NCI-H1694 (cell line): ENCODE measurements around the gene TMEM100.
A peak's percentile ranks its signal among the peaks of the same experiment; 100 is the strongest.

Source experiments
- DNase-seq: peaks from one replicate; lab custom pipeline; 2025; lab: John Stamatoyannopoulos, UW

The TMEM100 gene

DNA sequence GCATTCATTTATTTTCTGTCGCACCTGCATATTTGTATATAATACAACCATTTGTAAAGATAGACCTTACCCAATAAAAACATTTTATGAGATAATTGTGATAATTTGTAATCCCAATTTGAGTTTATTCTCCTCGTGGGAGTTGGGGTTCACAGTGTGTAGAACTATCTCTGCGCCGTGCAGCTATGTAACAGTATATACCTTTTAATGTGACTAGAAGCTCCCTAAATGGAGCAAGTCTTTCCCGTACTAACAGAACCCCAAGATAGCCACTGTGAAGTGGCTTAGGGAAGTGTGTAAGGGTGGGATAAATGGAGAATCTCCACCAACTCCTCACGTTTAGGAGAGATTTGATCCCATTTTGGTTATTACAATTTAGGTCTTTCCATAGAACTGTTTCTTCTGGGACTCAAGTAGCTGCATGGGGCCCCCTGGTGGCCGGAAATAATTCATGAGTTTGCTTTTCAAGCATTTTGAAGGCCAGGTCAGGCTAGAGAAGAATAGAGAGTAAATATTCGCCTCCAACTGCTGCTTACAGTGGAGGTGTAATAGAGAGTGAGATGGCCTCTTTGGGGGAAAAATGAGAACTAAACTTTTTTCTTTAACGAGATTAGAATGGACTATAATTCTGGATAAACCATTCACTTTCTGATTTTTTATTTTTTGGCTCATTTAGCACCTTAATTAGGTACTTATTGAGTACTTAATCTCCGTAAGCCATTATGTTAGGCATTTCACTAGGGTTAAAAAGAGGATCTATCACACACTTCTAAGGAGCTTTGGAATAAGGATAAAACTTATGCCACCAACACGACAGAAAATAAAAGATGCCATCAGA, 4.5 kb downstream of the TMEM100 start:
- peak; percentile 82 for DNase-seq

DNA sequence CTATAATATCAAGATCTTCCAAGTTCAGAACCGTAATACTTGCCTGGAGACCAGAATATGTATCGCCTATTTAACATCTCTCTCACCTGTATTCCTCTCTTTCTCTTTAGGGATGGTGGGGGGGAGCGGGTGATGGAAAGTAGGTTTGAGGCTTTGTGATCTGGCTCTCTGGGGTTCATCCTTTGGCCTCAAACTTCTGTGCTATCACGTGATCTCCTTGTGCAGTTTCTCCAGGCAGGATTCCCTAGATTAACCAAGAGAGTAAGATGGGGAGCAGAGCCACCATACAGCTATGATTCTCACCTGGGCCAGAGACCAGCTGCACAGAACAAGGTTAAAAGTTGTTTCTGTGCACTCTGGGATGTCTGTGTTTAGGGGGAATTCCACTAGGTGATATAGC, 5.2 kb downstream of the TMEM100 start:
- no peak for DNase-seq

GRCh38 chr17:55710829-55711496, 11.7 kb downstream of the TMEM100 start:
- no peak for DNase-seq

DNA sequence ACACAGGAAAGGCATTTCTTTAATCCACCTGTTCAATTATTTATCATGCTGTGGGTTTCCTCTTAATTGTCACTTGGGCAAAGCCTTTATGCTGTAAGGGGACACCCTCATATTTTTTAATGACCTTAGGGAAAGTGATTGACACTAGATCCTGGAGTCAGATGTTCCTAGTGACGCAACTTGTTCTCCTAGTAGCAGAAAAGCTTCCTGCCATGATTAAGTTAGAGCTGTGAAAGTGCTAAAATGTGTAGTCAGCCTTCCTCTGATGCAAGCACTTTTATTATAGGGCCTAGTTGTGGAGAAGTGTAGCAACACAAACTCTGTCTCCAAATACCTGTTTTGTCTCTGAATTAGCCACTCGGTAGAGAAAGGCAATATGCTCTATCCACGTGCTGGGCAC, 12.3 kb downstream of the TMEM100 start:
- no peak for DNase-seq

GRCh38 chr17:55709984-55710383, 12.7 kb downstream of the TMEM100 start:
- no peak for DNase-seq

DNA sequence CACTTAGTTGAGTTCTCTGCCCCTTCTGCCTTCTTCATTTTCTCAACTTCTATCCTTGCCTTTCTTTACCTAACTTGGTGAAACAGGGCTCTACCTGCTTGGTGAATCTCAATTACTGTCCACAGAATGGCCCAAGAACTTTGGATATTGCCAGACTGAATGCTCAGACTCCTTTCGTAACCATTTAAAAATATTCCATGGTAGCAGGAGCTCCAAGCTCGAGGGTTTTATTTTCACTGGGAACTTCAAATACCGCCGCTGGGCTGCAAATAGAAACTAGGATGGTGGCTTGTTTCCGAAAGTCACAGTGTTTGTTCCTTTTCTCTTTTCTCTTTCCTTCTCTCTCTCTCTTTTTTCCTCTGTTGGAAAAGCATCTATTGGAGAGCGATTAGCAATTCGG, 13.2 kb downstream of the TMEM100 start:
- DNase-seq, result no peak

- no peak for DNase-seq
These were observed 14.3 kb downstream of the TMEM100 start for GRCh38 chr17:55708175-55708974.

DNA sequence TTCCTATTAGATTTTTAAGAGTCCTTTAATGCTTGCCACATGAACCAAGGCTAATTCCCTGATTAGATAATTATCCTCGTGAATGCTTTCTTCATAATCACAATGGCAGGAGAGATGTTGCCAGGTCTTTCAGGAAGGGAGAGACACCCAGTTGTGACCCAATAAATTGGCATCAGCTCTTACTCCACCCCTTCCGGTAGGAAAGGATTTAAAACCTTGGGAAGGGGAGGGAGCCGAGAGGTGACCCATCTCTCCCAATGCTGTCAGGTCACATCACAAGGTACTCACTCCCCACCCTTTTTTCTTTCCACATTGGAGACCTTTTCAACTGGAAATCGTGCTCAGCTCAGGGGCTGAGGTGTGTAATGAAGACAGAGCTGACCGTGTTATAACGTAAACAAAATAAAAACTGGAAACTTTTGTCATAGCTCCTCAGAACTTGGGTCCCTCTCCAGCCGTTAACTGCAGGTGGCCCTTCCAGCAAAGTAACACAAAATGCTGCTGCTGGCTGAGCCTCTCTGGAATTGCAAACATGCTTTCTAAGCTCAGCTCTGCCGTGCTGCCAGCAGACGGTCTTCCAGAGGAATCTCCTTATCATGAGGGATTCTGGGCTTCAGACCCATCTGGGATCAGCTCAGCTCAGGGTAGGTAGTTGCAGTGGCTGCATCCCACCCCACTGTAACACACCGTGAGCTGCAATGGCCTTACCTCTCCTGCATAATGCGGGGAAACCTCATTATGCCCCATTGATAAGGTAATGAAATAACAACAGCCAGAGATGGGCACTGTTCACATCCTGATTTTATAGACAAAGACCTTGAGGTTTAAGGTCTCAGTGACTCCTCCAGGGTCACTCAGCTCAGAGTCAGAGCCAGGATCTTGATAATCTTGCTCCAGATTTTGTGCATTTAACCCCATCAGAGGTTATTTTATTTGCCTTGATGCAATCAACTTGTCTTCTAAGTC, 15.6 kb downstream of the TMEM100 start:
- DNase-seq, result no peak

DNA sequence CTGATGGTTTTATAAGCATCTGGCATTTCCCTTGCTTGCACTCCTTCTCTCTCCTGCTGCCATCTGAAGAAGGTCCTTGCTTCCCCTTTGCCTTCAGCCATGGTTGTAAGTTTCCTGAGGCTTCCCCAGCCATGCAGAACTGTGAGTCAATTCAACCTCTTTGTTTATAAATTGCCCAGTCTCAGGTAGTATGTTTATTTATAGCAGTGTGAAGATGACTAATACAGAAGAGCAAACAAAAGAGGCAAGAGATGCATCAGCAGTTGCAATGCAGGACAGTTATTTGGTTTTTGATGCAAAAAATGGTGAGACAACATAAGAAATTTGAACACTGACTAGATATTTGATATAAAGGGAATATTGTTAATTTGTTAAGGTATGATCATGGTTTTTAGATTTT, 16.8 kb downstream of the TMEM100 start:
- DNase-seq, result no peak

- no peak for DNase-seq
These were observed 18.3 kb downstream of the TMEM100 start for GRCh38 chr17:55704401-55704800.

DNA sequence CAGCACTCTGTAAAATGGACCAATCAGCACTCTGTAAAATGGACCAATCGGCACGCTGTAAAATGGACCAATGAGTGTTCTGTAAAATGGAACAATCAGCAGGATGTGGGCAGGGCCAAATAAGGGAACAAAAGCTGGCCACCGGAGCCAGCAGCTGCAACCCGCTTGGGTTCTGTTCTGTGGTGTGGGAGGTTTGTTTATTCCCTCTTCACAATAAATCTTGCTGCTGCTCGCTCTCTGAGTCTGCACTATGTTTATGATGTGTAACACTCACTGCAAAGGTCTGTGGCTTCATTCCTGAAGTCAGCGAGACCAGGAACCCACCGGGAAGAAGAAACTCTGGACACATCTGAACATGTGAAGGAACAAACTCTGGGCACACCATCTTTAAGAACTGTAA, 20.5 kb downstream of the TMEM100 start:
- DNase-seq, result no peak

GRCh38 chr17:55699181-55699860, 23.3 kb downstream of the TMEM100 start:
- no peak for DNase-seq

- no peak for DNase-seq
These were observed 28.3 kb downstream of the TMEM100 start for GRCh38 chr17:55694286-55694910.

- DNase-seq, result peak; percentile 28
These were observed 29.1 kb downstream of the TMEM100 start for GRCh38 chr17:55693254-55694216.

DNA sequence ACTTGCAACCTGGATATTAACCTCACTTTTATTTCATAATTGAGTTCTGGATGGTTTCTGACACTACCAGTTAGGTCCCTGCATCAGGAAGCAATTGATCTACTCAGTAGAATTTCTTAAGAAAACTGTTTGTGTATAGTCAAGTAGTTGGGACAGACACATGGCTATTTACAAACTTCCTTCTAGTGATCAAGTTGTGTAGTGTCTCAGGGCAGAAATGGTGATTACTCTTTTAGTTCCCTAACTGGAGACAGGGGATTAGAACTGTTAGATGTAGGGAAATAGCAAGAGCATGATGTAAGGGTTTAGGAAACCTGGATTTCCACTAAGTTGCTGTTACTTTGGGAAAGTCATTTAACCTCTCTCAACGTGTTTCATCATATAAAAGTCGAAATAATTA, 30.4 kb downstream of the TMEM100 start:
- DNase-seq, result no peak

DNA sequence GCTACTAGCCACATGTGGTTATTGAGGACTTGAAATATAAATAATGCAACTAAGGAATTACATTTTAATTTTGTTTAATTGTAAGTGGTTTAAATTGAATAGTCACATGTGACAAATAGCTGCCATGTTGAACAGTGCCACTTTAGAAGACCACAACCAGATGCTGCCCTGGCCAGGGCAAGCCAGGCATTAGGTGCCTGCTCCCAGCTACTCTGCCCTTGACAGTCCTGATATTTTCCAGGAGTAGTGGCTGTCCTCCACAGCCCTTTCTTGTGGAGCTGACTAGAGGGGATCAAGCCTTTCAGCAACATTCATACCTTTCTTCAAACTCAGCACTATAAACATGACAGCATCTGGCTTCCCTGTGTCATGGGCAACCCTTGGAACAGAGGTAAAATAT, 31.0 kb downstream of the TMEM100 start:
- DNase-seq, result no peak

DNA sequence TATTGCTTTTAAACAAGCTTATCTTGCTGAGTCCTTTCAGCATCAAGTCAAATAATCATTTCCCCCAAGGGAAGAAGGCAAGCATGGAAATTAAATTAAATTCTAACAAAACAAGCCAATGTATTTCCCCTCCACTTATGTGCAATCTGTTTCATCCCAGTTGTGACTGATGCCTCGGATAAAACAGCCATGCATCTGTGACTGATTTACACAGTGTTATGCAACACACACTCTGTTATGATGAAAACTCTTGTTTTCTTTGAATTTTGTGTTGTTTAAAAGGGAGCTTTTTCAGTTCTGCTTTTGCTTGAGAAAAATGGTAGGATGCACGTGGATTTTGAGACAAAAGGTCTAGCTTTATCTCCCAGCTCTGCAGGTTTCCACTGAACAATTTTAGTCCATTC, 32.6 kb downstream of the TMEM100 start:
- DNase-seq, result peak; percentile 62

- no peak for DNase-seq
These were observed 33.0 kb downstream of the TMEM100 start for GRCh38 chr17:55689672-55690071.

GRCh38 chr17:55688057-55688456, 34.6 kb downstream of the TMEM100 start:
- DNase-seq, result no peak
